IPS-18c (cell line): ENCODE results near the gene DNM1.
"Not testable (repeated sequence)": the region's sequence is repeated elsewhere in the genome, so short reads cannot be mapped to it uniquely, and the experiment has no call there.

ENCODE experiments used
- H3K4me3 ChIP-seq: 2 replicates; pipeline ENCODE4 v1.7.0; 2013; ENCODE audit warnings: low read depth, mild to moderate bottlenecking, low read length, moderate library complexity; ENCODE audit not compliant: insufficient read depth
- H3K9me3 ChIP-seq: one replicate; pipeline ENCODE4 v1.6.1; 2013; ENCODE audit warnings: mild to moderate bottlenecking, low read length, moderate library complexity; ENCODE audit not compliant: control insufficient read depth, insufficient read depth

Gene DNM1

GRCh38 chr9:128169925-128170324 is 33.3 kb upstream of the DNM1 start:
- H3K9me3 ChIP-seq = no peaks in the 10 kb centered on the region
- H3K4me3 ChIP-seq = no peak overlapping the region

GRCh38 chr9:128174062-128174461 is 29.1 kb upstream of the DNM1 start:
- Histone ChIP-seq H3K9me3 (peaks cover 4% of the 10 kb centered on the region), H3K4me3 (no peak overlapping the region)

DNA sequence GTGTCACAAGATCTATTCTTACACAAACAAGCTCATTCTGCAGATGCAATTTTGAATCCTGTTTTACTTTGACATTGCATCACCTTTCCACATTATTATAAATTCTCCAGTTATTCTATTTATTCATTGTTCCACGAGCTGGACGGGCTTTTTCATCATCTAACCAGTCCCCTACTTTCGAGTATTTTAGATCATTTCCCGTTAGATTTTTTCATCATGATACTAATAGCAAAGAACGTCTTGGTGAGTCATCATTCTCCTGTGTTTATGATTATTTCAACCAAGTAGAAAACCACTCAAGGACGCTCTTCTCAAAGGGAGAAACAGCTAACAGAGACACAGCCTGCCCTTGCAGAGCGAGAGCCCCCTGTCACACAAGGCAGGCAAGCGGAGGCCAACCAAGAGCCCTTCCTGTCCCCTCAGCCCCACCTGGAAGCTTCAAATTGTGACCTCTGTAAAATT is 28.0 kb upstream of the DNM1 start:
- H3K4me3 ChIP-seq = no peak overlapping the region
- H3K9me3 ChIP-seq = peaks cover 5% of the 10 kb centered on the region

DNA sequence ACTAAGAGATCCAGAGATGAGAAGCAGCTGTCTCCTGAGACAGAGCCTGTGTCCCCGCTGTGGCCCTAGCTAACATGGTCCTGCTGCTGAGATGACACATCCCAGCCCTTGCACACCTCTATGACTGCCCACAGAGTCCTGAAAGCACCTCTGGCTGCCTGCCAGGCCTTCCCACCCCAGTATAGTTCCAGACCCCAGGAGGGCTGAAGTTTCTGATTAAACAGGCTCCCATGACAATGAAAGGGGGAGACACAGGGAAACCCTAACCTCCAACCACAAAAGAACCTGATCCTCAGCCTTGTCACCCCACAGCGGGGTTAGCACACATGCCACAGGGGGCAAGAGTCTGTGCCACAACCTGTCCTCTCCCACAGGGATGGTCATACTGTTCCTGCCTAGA is 27.5 kb upstream of the DNM1 start:
- H3K4me3 ChIP-seq = no peak overlapping the region
- peaks cover 5% of the 10 kb centered on the region for H3K9me3 ChIP-seq

GRCh38 chr9:128178806-128179431 is 24.3 kb upstream of the DNM1 start:
- Histone ChIP-seq H3K4me3 (no peak overlapping the region), H3K9me3 (peaks cover 5% of the 10 kb centered on the region)

DNA sequence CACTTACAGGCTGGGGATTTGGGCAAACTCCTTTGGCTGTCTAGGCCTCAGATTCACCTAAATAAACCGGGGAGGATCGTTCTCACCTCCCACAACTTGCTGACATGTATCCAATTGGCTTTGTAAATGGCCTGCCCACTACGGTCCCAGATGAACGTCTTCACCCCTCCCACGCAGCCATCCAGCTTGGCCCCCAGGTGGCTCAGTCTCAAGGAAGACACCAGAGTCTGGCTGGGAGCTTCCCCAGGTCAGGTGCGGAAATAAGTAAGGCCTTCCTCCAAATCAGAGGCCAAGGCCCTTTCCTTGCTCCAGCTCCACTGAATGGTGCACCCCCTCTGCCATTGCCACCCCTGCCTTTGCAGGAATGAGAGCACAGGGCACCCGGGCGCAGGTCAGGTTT is 23.2 kb upstream of the DNM1 start:
- no peak overlapping the region for H3K4me3 ChIP-seq
- peaks cover 5% of the 10 kb centered on the region for H3K9me3 ChIP-seq

DNA sequence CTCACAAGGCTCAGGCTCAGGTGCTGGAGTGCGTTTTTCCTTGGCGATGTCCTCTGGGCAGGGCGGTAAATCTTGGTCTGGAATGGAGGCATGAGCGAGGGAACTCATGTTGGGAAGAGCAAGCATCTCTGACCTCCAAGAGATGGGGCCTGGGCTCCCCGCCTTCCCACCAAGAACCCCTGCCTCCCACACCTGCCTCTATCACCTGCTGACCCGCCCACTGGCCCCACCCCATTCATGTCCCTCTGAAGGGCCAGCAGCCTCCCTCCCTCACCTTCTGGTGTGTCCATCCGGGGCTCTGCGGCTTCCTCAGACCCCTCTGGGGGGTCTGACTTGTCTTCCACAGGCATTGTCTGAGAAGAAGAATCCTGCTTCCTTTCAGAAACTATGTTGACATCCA is 22.7 kb upstream of the DNM1 start:
- no peak overlapping the region for H3K4me3 ChIP-seq
- H3K9me3 ChIP-seq = peaks cover 5% of the 10 kb centered on the region

DNA sequence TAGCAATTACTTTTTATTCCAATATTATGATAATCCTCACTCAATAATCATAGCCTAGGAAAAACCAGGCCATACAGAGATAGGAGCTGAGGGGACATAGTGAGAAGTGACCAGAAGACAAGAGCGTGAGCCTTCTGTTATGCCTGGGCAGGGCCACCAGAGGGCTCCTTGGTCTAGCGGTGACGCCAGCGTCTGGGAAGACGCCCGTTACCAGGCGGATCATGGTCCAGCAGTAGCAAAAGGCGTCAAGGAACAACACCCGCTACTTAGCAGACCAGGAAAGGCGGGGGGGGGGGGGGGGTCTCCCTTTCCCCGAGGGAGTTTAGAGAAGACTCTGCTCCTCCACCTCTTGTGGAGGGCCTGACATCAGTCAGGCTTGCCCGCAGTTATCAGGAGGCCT is 21.7 kb upstream of the DNM1 start:
- not testable (repeated sequence) for H3K9me3 ChIP-seq

GRCh38 chr9:128182893-128183588 is 20.1 kb upstream of the DNM1 start:
- no peak overlapping the region for H3K4me3 ChIP-seq
- peaks cover 5% of the 10 kb centered on the region for H3K9me3 ChIP-seq

More for the DNA sequence above, 21.7 kb upstream of the DNM1 start:
- H3K4me3 ChIP-seq = not testable (repeated sequence)

- no peaks in the 10 kb centered on the region for H3K9me3 ChIP-seq
- no peak overlapping the region for H3K4me3 ChIP-seq
Observed at GRCh38 chr9:128185979-128186965, 16.9 kb upstream of the DNM1 start.

GRCh38 chr9:128187361-128187760 is 15.8 kb upstream of the DNM1 start:
- H3K9me3 ChIP-seq = no peaks in the 10 kb centered on the region

GRCh38 chr9:128188209-128188608 is 15.0 kb upstream of the DNM1 start:
- no peaks in the 10 kb centered on the region for H3K9me3 ChIP-seq
- H3K4me3 ChIP-seq = no peak overlapping the region

More at GRCh38 chr9:128187361-128187760, 15.8 kb upstream of the DNM1 start:
- no peak overlapping the region for H3K4me3 ChIP-seq

DNA sequence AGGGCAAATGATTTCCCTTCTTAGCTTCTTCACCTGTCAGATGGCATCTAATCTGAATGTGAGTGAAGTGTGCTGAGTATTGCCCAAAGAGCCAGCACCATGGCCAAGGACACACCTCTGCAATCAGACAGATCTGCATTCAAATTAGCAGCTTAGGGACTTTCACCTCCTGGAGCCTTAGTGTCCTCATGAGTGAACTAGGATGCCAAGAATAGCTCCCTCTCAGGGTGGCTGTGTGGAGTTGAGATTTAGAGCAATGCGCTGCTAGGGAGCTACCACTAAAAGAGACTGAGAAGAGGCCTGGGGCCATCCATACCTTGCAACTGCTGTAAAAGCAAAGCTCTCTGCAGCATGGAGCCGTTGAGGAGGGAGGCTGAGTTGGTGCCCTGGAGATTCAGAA is 13.2 kb upstream of the DNM1 start:
- H3K4me3 ChIP-seq = no peak overlapping the region
- H3K9me3 ChIP-seq = no peaks in the 10 kb centered on the region

DNA sequence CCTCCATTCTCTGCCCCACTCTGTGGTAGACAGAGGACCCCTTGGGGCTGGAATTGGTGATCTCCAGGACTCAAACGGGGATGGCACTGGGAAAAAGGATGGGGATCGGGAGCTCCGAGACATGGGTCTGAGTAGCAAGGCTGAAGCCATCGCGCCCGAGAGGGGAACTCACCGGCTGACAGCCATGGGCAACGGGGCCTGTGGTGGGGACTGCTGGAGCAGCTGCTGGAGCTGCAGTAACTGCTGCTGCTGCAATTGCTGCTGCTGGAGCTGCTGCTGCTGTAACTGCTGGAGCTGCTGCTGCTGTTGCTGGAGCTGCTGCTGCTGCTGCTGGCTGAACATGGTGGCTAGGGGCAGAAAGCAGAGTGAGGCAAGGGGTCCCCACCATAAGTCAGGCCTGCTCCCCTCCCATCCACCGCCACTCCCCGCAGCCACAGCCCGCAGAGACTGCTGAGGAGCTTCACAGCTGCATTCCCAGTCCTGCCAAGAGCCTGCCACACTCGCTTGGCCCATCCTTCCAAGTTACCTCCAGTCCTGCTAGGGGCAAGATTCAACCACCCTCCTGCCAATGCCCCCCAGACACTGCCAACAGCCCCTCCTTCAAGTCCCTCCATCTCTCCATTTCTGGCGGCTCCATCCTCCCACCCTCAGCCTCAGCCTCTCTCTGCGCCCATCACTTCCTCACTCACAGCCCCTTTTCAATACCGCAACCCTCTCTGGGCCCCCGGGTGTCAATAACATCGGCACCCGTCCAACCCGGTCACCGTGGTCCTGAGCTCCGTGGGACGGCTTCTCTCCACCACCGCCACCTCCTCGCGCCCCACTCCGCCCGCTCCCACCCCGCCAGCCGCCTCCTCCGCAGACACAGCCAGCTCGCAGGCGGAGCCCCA is 12.4 kb upstream of the DNM1 start:
- Histone ChIP-seq H3K4me3 (peak overlapping the region; percentile 89), H3K9me3 (no peaks in the 10 kb centered on the region)

GRCh38 chr9:128191406-128192046 is 11.7 kb upstream of the DNM1 start, which contains the start of gene CIZ1:
Gene CIZ1 (minus strand): TSS chr9:128191572. CDS start chr9:128190857, 715 bp downstream.
- no peaks in the 10 kb centered on the region for H3K9me3 ChIP-seq
- peak within 1 kb of the TSS; percentile 89 for H3K4me3 ChIP-seq

DNA sequence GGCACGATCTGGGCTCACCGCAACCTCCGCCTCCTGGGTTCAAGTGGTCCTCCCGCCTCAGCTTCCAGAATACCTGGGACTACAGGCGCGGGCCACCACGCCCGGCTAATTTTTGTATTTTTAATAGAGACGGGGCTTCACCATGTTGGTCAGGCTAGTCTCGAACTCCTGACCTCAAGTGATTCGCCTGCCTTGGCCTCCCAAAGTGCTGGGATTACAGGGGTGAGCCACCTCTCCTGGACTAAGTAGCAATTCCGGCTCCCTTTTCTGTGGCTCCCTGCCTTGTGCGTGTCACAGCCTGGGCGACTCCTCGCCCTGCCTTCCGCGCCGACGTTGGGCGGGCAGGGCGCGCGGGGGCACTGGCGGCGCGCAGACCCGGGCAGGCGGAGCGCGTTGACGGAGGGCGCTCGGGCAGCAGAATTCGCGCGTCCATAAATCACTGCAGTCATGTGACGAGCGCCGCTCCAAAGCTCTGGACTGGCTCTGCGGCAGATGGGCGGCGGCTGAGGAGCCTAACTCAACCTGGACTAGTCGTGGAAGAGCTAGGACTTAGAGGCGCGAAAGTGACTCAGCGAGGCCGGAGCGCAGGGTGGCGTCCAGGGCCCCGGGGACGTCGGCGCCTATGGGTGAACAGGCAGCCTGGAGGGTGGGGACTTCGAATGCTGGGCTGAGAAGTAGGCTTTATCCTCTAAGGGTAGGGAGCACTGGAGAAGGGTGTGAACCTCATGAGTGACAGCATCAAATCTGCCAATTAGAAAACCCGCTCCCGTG is 10.4 kb upstream of the DNM1 start:
- Histone ChIP-seq H3K4me3 (no peak overlapping the region), H3K9me3 (no peaks in the 10 kb centered on the region)
